M059J (cell line): ENCODE data around the gene TRIM65. TPM values are rescaled to one million over a fixed set of nuclear protein-coding genes. Genes with fewer than 3 reads are reported as not detected.
"Not testable (repeated sequence)": the region's sequence is repeated elsewhere in the genome, so short reads cannot be mapped to it uniquely, and the experiment has no call there.

Experiments
- DNase-seq: peaks from one replicate; pipeline ENCODE4 v3.0.0-alpha.2; 2012; ENCODE audit warnings: low read depth
- total RNA-seq: library from RNA; depleted of rRNA; stranded (reverse); fragments of >200 nt; shearing (Covaris generic); gene quantifications from 2 replicates; pipeline ENCODE4 v1.2.3, GENCODE V29; 2014

Gene TRIM65
- total RNA-seq, 1 experiment from 2014 or later = 11.1 TPM

DNA sequence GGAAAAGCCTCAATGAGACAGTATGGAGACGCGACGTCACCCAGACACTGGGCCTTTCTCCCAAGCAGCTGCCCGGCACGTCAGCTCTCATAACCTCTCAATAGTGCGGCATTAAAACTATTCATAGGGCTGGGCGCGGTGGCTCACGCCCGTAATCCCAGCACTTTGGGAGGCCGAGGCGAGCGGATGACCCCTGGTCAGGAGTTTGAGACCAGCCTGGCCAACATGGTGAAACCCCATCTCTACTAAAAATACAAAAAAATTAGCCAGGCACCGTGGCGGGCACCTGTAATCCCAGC, 45.1 kb downstream of the TRIM65 start:
- not testable (repeated sequence) for DNase-seq

DNA sequence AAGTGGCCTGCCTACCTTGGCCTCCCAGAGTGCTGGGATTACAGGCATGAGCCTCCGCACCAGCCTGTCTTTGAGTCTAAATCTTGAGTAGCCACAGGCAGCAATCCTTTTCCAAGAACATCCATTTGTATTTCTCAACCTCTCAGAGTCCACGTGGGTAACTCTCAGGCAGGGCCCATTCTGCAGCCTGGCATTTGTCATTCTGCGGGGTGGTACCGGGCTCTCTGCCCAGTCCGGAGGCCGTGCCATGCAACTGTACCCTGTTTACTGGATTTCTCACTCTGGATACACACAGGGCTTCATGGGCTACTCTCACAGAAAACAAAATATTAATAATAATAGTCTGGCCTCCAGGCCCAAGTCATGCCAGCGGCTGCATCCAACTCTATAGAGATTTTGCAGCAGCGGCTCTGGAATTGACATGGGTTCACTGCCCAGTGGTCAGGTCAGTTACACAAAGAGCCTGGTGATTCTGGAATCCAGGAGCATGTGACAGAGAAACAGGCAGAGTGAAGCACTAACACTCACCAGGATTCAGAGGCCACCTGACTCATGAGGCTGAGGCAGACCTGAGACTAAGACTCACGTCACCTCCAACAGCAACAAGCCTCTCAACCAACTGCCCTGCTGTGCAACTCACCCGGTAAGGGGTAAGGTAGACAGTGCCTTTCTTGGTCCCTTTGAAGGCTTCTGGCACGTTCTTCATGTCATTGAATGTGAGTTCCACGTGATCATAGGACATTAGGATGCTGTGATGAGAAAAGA, 45.6 kb downstream of the TRIM65 start:
- DNase-seq = no peak

DNA sequence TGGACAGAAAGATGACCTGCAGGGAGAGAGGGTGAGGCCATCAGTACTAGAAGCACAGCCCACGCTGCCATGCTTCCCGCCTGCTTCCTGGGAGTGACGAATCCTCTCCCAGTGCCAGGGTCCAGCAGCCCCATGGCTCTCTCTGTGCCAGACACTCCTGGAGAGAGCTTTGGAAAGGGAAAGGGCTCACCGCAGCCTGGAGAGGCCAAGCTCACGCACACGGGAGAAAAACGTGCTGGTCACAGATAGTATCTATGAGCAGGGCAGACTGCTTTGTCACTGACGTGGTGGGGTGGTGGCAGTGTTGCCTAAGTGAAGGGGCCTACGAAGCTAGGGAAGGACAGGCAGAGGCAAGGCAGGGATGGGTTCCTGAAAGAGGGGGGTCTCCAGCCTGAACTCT, 47.0 kb downstream of the TRIM65 start:
- DNase-seq = no peak

DNA sequence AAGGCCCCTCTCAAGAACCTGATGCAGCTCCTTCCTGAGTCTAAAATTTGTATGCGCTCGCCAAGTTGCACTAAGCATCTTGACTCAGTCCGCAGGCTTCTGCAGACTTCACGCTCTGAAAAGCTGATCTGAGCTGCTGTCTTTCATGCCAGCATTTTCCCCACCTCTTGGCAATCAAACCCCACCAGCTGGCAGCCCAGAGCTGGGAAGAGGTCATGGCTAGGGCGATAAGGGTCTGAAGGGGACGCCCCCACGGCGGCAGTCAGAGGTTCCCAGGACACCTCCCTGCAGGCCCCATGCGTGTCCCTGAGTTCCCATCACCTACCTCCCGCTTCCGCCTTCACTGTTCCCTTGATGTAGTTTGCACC, 47.5 kb downstream of the TRIM65 start:
- DNase-seq = no peak

DNA sequence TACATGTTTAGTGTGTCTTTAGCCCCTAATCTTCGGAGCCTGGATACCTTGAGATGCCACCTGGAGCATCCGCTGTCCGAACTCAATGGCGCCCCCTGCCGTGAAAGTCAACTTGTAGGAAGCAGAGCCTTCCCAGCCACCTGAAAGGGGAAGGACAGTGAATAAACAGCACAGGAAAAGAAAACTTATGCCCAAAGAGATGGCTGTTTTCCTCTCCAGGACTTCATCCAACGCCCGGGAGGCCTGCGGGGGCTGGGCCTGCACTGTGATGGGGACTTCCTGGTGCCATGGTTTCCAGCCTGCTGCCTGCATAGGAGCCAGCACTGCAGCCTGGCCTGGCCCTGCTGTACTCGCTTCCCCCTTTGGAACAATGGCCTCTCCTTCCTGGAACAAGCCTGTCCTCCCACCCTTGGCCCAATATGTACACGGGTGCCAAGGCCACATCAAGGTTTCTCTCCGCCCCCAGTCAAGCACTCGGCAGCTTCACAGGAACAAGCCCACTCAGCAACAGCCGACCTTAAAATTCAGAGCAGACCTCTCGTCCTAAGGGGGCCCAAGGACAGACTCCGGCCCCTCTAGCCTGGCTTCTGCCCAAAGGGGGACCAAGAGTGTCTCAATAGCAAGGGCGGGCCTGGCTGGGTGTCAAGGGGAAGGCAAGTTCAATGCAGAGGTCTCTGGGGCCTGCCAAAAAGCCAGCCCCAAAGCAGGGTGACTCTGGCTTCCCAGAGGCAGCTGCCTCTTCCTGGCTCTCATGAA, 48.0 kb downstream of the TRIM65 start:
- DNase-seq = peak; percentile 43

DNA sequence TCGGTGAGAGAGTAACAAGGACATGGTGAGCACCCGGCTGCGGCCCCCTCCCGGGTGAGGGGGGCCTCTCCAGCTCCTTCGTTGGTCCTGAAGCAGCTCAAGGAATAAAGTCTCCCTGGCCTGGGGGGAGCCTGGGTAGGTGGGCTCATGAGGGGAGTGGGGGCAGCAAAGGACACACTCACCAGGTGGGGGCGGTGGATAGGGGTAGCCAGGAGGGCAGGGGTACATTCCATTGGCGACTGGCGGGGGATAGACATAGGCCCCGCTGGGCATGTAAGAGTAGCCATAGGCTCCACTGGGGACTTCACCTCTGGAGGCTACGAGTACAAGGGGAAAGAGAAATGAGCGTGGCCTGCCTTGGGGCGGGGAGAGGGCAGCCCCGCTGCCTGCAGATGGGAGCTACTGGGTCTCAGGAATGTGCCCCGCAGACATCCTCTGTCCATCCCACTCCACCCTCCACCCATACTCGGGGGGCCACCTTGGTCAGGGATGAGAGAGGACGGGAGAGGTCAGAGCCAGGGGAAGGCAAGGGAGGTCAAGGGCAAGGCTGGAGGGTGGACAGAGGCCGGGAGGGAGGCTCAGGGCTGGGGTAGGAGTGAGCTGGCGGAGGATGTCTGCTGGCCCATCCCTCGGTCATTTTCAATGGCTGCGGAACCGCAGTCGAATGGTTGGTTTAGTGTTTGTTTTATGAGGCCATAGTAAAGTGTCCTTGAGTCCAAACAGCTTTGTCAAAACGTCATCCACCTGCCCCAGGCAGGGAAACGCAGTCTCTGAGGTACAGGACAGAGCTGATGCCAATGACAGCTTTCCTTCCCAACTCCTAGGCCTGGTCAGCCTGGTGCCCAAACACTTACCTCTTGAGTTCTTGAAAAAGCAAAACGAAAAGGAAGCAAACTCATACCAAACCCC, 48.9 kb downstream of the TRIM65 start:
- no peak for DNase-seq

DNA sequence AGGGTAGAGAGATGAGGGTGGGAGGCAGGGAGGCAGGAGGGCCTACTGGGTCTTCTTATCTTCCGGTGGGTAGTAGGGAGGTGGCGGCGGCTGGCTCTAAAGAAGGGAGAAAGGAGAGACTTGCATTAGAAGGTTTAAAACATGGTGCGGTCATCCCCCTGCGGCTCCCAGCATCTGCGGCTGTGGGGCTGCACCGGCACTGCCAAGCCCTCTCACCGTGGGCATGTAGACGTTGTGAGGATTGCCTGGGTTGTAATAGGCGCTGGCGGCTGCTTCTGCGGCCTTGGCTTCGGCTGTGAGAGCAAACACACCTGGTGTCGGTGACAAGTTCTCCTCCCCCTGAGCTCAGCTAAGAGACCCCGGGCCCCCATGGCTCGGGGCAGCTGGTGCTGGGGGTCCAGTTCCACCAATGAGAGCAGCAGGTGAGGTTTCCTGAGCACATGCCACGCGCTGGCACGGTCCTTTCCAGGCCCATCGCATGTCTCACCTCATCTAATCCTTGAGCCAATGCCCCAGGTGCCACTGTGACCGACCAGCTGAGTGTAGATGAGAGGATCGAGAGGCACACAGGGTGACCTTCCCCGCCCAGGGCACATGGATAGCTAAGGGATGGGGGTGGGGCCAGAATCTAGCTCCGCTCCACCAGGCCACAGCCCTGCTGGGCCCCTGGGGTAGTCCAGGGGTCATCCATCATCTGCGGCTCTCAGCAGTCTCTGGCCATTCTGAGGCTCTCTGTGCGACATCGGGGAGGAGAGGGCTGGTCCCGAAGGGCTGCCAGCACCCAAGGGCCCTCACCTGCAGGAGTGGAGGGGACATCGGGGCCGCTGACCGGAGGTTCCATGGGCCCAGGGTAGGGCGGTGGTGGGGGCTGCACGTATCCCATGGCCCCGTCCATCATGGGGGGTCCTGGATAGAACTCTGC, 49.8 kb downstream of the TRIM65 start:
- no peak for DNase-seq

DNA sequence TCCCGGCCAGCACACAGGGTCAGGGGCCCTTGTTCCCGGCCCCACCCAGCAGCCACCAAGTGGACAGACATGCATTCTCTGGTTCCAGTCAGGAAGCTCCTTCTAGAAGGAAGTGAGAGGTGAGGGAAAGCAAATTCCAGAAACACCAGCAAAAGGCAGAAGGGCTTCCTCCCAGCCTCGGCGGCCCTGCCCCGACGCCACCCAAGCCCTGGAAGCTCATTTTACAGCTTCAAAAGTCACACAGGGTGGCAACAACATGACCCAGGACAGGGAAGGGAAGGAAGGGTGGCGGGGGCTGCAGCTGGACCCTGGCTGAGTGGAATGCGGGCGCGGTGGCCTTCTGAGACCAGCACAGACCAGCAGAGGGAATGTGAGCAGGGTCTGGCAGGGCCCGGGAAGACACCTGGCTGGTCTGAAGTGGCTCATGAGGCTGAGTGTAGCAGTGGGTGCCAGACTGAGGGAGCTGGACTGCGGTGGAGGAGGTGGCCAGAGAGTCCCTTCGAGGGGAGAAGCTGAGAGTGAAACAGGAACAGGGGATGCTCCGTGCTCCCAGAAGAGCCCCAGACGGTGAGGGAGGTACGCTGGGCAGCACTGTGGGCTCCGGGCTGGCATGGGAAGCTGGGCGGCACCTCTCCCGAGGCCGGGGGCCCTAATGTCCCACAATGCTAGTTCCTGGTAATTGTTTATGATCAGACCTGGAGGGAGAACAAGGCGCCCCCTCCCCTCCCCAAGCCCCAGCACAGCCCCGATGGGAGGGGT, 50.6 kb downstream of the TRIM65 start:
- DNase-seq = no peak

DNA sequence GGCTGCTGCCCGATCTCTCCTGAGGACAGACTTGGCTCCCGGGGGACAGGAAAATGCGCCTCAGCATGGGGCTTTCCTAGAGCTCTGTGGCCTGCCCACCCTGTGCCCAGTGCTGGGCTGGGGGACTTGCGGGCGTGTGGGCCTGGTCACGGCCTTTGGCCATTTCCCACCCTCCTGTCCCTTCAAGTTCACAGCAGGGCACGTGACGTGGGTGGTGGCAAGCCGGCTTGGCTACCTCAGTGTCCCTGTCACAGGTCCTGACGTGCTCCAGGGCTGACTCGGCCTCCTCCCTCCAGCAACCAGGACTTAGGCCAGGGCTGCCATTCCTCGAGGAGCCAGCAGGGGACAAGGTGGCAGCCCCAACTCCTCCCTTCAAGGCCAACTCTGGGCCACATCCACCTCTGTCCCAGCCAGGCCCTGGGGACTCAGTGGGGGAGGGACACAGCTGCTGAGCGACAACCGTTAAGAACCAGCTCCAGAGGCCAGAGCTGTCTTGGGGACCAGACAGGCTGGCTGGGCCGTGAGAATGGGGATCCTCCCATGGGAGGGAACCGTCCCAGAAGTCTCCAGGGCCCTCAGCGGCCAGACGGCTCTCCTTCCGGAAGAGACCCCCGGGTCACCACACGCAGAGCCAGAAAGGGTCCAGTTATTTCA, 51.6 kb downstream of the TRIM65 start:
- peak; percentile 75 for DNase-seq

DNA sequence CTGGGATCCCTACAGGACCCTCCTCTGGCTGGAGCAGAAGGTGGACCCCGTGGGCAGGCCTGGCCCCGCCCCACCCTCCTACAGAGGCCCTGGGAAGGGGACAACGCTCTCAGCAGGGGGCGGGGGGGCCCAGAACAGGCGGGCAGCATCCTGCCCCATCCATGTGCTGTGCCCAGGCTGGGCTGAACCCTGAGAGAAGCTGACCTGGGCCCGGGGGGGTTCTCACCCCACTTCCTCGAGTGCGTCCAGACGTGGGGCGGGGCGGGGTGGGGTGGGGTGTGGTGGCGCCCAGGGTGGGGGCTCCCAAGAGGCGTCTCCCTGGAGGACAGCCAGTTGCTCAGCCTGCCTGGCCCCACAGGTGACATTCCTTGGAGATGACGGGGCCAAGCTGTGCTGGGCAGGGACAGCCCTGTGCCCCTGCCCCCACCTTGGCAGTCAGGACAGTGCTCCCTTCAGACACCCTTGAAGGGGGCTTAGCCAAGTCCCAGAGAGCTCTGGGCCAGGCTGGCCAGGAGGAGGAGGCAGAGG, 52.2 kb downstream of the TRIM65 start:
- DNase-seq = peak; percentile 56

DNA sequence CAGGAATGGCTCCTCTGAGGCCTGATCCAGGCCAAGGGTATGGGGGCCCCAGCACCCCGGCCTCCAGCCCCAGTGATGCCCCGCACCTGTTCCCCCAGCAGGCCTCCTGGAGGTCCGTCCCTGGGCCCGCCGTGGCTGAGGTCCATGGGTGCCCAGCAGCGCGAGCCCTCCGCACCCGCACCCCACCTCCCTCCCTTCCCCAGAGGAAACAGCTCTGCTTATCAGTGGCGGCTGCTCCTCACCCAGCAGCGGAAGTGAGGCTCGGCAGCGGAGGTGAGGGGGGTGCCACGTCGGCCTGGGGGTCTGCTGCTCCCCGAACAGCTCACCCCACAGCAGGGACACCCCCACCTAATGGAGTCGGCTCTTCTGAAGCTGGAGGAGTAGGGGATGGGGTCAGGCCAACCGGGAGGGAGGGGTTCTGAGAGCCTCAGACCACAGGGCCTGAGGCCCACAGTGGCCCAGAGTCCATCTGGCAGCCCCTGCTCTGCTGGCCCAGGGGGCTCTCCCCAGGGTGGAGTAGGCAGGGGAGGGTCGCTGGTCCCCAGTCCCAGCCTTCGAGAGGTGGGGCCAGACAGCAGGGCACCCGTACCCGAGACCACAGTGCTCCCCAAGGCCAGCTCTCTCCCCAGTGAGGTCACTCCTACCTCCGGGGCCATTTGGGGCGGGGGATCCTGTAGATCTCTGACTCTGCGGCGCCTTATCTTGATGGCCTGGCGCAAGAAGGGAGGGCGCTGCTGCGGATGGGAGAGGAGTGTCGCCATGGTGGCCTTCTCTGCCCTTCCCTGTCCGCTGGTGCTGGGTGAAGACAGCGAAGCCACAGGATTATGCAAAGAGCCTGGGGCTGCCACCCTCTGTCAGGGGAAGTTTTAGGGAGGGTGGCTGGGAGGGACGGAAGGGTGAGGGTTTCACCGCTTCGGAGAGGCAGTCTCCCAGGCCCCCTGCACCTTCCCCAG, 52.9 kb downstream of the TRIM65 start, which contains the start of gene UNC13D:
UNC13D (minus strand) TSS at position 828 of the 953 bp plus-strand sequence; CDS start at position 761, 67 bp downstream.
- DNase-seq = peak; percentile 21

DNA sequence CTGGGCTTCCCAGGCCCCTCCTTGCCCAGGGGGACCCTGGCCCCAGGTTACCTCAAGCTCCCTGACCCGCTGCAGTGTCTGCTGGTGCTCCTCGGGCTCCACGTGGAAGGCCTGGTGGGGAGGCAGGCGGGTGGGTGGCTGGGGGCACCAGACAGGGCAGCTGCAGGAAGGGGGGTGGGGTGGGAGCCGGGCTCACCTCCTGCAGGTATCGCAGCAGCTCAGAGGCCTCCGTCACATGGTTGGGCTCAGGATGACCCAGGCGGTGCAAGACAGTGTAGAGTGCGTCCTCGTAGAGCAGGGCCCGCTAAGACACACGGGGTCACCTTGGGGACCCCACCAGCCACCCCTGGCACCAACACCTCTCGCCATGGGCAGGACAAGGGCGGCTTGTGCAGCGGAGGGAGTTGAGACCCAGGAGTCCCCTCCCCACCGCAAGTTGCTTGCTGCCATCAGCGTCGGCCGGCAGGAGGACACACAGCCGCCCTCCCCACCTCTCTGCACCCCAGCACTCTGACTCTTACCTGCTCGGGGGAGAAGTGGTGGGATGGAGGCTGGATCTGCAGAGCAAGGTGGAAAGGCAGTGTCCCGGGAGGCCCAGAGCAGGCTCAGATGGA, 53.7 kb downstream of the TRIM65 start:
- DNase-seq = no peak

DNA sequence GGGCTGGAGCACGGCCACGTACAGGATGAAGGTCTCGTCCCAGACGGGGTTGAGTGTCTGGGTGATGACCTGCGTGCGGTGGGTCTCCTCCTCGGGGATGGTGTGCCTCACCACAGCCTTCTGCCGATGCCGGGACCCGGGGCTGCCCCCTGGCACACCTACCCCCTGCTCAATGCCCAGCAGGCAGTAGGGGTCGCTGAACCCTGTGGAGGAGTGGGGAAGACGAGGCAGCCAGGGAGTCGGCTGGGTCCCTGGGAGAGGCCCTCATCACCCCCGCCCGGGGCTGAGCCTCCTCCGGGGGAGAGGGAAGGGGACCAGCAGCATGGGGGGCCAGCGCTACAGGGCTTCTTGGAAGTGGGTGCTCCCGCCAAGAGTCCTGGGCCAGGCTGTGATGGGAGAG, 54.3 kb downstream of the TRIM65 start:
- no peak for DNase-seq

DNA sequence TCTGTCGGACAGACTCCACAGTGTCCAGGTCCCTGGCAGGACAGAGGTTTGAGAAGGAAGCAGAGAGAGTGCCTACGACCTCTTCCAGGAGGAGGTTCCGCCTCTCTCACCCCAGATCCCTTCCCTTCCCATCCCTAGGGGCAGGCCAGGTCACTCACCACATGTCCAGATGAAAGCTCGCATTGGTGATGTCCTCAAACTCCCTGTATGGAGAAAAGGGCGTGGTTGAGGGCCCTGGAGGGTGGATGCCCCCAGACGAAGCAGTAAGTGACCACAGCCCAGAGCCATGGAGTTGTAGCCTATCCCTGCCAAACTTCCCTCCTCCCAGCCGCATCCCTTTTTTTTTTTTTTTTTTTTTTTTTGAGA, 56.0 kb downstream of the TRIM65 start:
- no peak for DNase-seq

DNA sequence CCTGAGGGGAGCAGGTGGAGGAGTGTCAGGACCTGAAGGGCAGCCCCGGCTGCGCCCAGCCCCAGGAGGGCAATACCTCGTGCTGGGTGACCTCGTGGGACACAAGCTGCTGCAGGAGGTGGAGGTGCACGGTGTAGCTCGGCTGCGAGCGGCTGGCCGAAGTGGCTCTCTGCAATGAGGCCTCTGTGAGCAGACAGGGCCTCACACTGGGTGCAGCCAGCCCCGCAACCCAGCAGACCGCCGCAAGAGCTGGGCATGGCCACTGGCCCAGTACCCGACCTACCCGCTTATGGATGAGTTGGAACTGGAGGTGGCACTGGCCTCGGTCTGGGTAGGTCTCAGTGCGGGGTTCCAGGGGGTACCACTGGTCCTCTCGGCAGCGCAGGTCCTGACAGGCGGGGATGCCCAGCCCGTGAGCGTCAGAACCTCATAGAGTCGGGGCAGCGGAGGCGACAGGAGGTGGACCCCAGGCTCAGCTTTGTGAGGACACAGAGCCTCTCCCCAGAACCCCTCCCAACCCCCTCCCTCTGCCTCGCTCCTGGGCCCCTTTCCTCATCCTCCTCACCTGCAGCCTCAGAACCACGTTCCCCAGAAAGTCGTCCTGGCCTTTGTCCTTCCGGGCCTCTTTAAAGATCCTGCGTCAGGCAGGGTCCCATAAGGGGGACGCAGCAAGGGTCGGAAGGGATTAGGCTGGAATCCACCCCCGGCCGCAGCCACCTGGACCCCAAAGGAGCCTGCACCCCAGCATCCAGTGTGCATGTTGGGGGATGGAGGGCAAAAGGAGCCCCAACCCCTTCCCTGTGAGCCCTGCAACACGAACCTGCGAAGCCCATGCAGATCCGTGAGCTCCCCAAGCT, 56.6 kb downstream of the TRIM65 start:
- DNase-seq = no peak
